ENCODE measurements around the gene CYP17A1. TPM values are rescaled to one million over a fixed set of nuclear protein-coding genes. Genes with fewer than 3 reads are reported as not detected.
A peak's percentile ranks its signal among the peaks of the same experiment; 100 is the strongest.

The CYP17A1 gene
- total RNA-seq: not detected

- no peaks in the 10 kb centered on the region for H3K36me3 Mint-ChIP-seq (ENCODE audit: low read depth)
- no peak within 1 kb of the TSS for H3K4me3 Mint-ChIP-seq
- peaks cover 2% of the 10 kb centered on the region for H3K27me3 Mint-ChIP-seq
- CTCF ChIA-PET: interaction anchor here (0.6 to 3.7 kb wide), 11 partner anchors 10 to 653 kb away, joined by 3 to 37 read pairs (median 4); no protein-coding TSS in a partner anchor
- POLR2A ChIA-PET: interaction anchor here (0.6 to 0.7 kb wide), 2 partner anchors 21 to 123 kb away, joined by 3 read pairs; partner anchors contain the start of gene ARL3
- no peaks in the 10 kb centered on the region for H3K4me1 Mint-ChIP-seq
- ATAC-seq (no peak), DNase-seq (no peak)
- no peak within 1 kb of the TSS for H3K27ac Mint-ChIP-seq
- H3K9me3 Mint-ChIP-seq (ENCODE audit: low read depth): peaks cover 10% of the 10 kb centered on the region
- intact Hi-C loops (cut with DNase I, micrococcal nuclease): loop anchor here in 1 of 2 experiments (10.0 kb wide), 1 partner anchor 648 kb away; no protein-coding TSS in a partner anchor
These were observed at the start of gene CYP17A1 for GRCh38 chr10:102837230-102837721. TSS of gene CYP17A1 (minus strand) at chr10:102837413. CDS start at chr10:102837361, 52 bp downstream.

- Mint-ChIP-seq H3K4me3 (no peak overlapping the region), H3K4me1 (no peaks in the 10 kb centered on the region), H3K9me3 (ENCODE audit: low read depth) (no peaks in the 10 kb centered on the region), H3K27ac (no peak overlapping the region), H3K27me3 (no peaks in the 10 kb centered on the region), H3K36me3 (ENCODE audit: low read depth) (no peaks in the 10 kb centered on the region)
- POLR2A ChIA-PET: no interaction called here
- CTCF ChIA-PET: interaction anchor here (0.7 kb wide), 1 partner anchor 186 kb away, joined by 3 read pairs; no protein-coding TSS in a partner anchor
- ATAC-seq (no peak), DNase-seq (no peak)
- intact Hi-C loops (cut with DNase I, micrococcal nuclease): no loop called here
These were observed 43.0 kb upstream of the CYP17A1 start for GRCh38 chr10:102880256-102880655.

GRCh38 chr10:102878629-102879028, 41.4 kb upstream of the CYP17A1 start:
- DNase-seq: no peak
- no peak overlapping the region for H3K4me3 Mint-ChIP-seq
- no peaks in the 10 kb centered on the region for H3K36me3 Mint-ChIP-seq (ENCODE audit: low read depth)
- H3K27ac Mint-ChIP-seq: no peak overlapping the region
- H3K9me3 Mint-ChIP-seq (ENCODE audit: low read depth): no peaks in the 10 kb centered on the region
- no peaks in the 10 kb centered on the region for H3K27me3 Mint-ChIP-seq
- ChIA-PET CTCF (interaction anchor here (0.7 to 1.1 kb wide), 2 partner anchors 35 to 209 kb away, joined by 3 read pairs; no protein-coding TSS in a partner anchor), POLR2A (no interaction called here)
- ATAC-seq: no peak
- intact Hi-C loops (cut with DNase I, micrococcal nuclease): no loop called here
- no peaks in the 10 kb centered on the region for H3K4me1 Mint-ChIP-seq

GRCh38 chr10:102876747-102877153, 39.5 kb upstream of the CYP17A1 start:
- intact Hi-C loops (cut with DNase I, micrococcal nuclease): no loop called here
- Mint-ChIP-seq H3K4me1 (no peaks in the 10 kb centered on the region), H3K9me3 (ENCODE audit: low read depth) (no peaks in the 10 kb centered on the region), H3K27me3 (no peaks in the 10 kb centered on the region), H3K36me3 (ENCODE audit: low read depth) (no peaks in the 10 kb centered on the region), H3K4me3 (no peak overlapping the region), H3K27ac (no peak overlapping the region)
- ChIA-PET POLR2A (no interaction called here), CTCF (interaction anchor here (0.6 to 2.5 kb wide), 3 partner anchors 25 to 623 kb away, joined by 3 to 7 read pairs (median 3); no protein-coding TSS in a partner anchor)
- ATAC-seq (no peak), DNase-seq (no peak)

- no peak for DNase-seq
- ATAC-seq: no peak
- CTCF ChIA-PET: interaction anchor here (1.3 kb wide), 1 partner anchor 30 kb away, joined by 3 read pairs; no protein-coding TSS in a partner anchor
- Mint-ChIP-seq H3K4me1 (peaks cover 6% of the 10 kb centered on the region), H3K27me3 (peaks cover 15% of the 10 kb centered on the region), H3K27ac (no peak overlapping the region), H3K36me3 (ENCODE audit: low read depth) (no peaks in the 10 kb centered on the region), H3K9me3 (ENCODE audit: low read depth) (no peaks in the 10 kb centered on the region), H3K4me3 (no peak overlapping the region)
- intact Hi-C loops (cut with DNase I, micrococcal nuclease): no loop called here
- POLR2A ChIA-PET: no interaction called here
These were observed 35.0 kb upstream of the CYP17A1 start for GRCh38 chr10:102872163-102872562.

GRCh38 chr10:102870221-102870620, 33.0 kb upstream of the CYP17A1 start:
- H3K9me3 Mint-ChIP-seq (ENCODE audit: low read depth): no peaks in the 10 kb centered on the region
- H3K27me3 Mint-ChIP-seq: peaks cover 15% of the 10 kb centered on the region
- no peak overlapping the region for H3K27ac Mint-ChIP-seq
- DNase-seq (no peak), ATAC-seq (no peak)
- ChIA-PET CTCF (no interaction called here), POLR2A (no interaction called here)
- no peaks in the 10 kb centered on the region for H3K36me3 Mint-ChIP-seq (ENCODE audit: low read depth)
- intact Hi-C loops (cut with DNase I, micrococcal nuclease): no loop called here
- peaks cover 6% of the 10 kb centered on the region for H3K4me1 Mint-ChIP-seq
- H3K4me3 Mint-ChIP-seq: no peak overlapping the region

GRCh38 chr10:102869258-102870198, 32.3 kb upstream of the CYP17A1 start, which contains the start of gene AS3MT:
TSS of gene AS3MT (plus strand) at chr10:102869470. CDS start at chr10:102869593, 123 bp downstream.
- ATAC-seq (peak; percentile 95), DNase-seq (peak; percentile 55)
- Mint-ChIP-seq H3K4me1 (peaks cover 6% of the 10 kb centered on the region), H3K4me3 (peak within 1 kb of the TSS; percentile 60), H3K27ac (no peak within 1 kb of the TSS), H3K9me3 (ENCODE audit: low read depth) (no peaks in the 10 kb centered on the region), H3K36me3 (ENCODE audit: low read depth) (no peaks in the 10 kb centered on the region), H3K27me3 (peaks cover 15% of the 10 kb centered on the region)
- POLR2A ChIA-PET: no interaction called here
- CTCF ChIA-PET: interaction anchor here (1.0 kb wide), 1 partner anchor 32 kb away, joined by 4 read pairs; no protein-coding TSS in a partner anchor
- intact Hi-C loops (cut with DNase I, micrococcal nuclease): no loop called here

- ChIA-PET CTCF (interaction anchor here (1.0 kb wide), 1 partner anchor 33 kb away, joined by 4 read pairs; no protein-coding TSS in a partner anchor), POLR2A (no interaction called here)
- no peak for DNase-seq
- Mint-ChIP-seq H3K27ac (no peak overlapping the region), H3K27me3 (peaks cover 15% of the 10 kb centered on the region), H3K4me3 (peak overlapping the region; percentile 60), H3K4me1 (peaks cover 6% of the 10 kb centered on the region), H3K9me3 (ENCODE audit: low read depth) (no peaks in the 10 kb centered on the region), H3K36me3 (ENCODE audit: low read depth) (peaks cover 1% of the 10 kb centered on the region)
- intact Hi-C loops (cut with DNase I, micrococcal nuclease): no loop called here
- no peak for ATAC-seq
These were observed 31.7 kb upstream of the CYP17A1 start for GRCh38 chr10:102868911-102869257.

- Mint-ChIP-seq H3K4me3 (no peak overlapping the region), H3K4me1 (peaks cover 6% of the 10 kb centered on the region), H3K36me3 (ENCODE audit: low read depth) (peaks cover 10% of the 10 kb centered on the region), H3K27ac (no peak overlapping the region), H3K27me3 (peaks cover 15% of the 10 kb centered on the region), H3K9me3 (ENCODE audit: low read depth) (no peaks in the 10 kb centered on the region)
- DNase-seq (no peak), ATAC-seq (no peak)
- ChIA-PET CTCF (interaction anchor here (0.9 to 1.1 kb wide), 4 partner anchors 9 to 36 kb away, joined by 3 to 5 read pairs (median 3); no protein-coding TSS in a partner anchor), POLR2A (no interaction called here)
- intact Hi-C loops (cut with DNase I, micrococcal nuclease): no loop called here
These were observed 28.4 kb upstream of the CYP17A1 start for GRCh38 chr10:102865620-102866019.

- H3K27ac Mint-ChIP-seq: no peak overlapping the region
These were observed 26.4 kb upstream of the CYP17A1 start for GRCh38 chr10:102863660-102864059.

GRCh38 chr10:102859911-102860310, 22.7 kb upstream of the CYP17A1 start:
- H3K27me3 Mint-ChIP-seq: no peaks in the 10 kb centered on the region
- H3K27ac Mint-ChIP-seq: no peak overlapping the region
- ATAC-seq: no peak
- H3K9me3 Mint-ChIP-seq (ENCODE audit: low read depth): no peaks in the 10 kb centered on the region
- intact Hi-C loops (cut with DNase I, micrococcal nuclease): no loop called here
- CTCF ChIA-PET: interaction anchor here (0.5 kb wide), 1 partner anchor 59 kb away, joined by 4 read pairs; no protein-coding TSS in a partner anchor
- H3K4me1 Mint-ChIP-seq: peaks cover 10% of the 10 kb centered on the region
- no peak for DNase-seq
- peaks cover 19% of the 10 kb centered on the region for H3K36me3 Mint-ChIP-seq (ENCODE audit: low read depth)
- no peak overlapping the region for H3K4me3 Mint-ChIP-seq
- POLR2A ChIA-PET: no interaction called here

More at GRCh38 chr10:102863660-102864059, 26.4 kb upstream of the CYP17A1 start:
- H3K4me1 Mint-ChIP-seq: no peaks in the 10 kb centered on the region
- CTCF ChIA-PET: interaction anchor here (1.2 kb wide), 1 partner anchor 28 kb away, joined by 4 read pairs; no protein-coding TSS in a partner anchor
- POLR2A ChIA-PET: no interaction called here
- H3K4me3 Mint-ChIP-seq: no peak overlapping the region
- H3K9me3 Mint-ChIP-seq (ENCODE audit: low read depth): no peaks in the 10 kb centered on the region
- H3K36me3 Mint-ChIP-seq (ENCODE audit: low read depth): peaks cover 18% of the 10 kb centered on the region
- ATAC-seq (no peak), DNase-seq (no peak)
- intact Hi-C loops (cut with DNase I, micrococcal nuclease): no loop called here
- H3K27me3 Mint-ChIP-seq: peaks cover 2% of the 10 kb centered on the region

Data from activated CD4-positive, alpha-beta T cell treated with anti-CD3 and anti-CD28 coated beads for 36 hours (primary cell).